ENCODE measurements around the gene FTO.

The FTO gene

GRCh38 chr16:54026456-54026855, 322.5 kb downstream of the FTO start:
- TF ChIP-seq CTCF (IDR thresholded peaks at IDR 0.05; ENCODE audit: extremely low read depth, missing control alignments), result no peak
- DNase-seq (ENCODE audit: low spot score), result no peak

- no peak for TF ChIP-seq CTCF (IDR thresholded peaks at IDR 0.05; ENCODE audit: extremely low read depth, missing control alignments)
- DNase-seq (ENCODE audit: low spot score), result no peak
Measured at GRCh38 chr16:54027062-54027461, 323.1 kb downstream of the FTO start.

GRCh38 chr16:54027558-54027957, 323.6 kb downstream of the FTO start:
- no peak for DNase-seq (ENCODE audit: low spot score)
- TF ChIP-seq CTCF (IDR thresholded peaks at IDR 0.05; ENCODE audit: extremely low read depth, missing control alignments), result no peak

GRCh38 chr16:54027995-54028394, 324.0 kb downstream of the FTO start:
- DNase-seq (ENCODE audit: low spot score), result no peak
- no peak for TF ChIP-seq CTCF (IDR thresholded peaks at IDR 0.05; ENCODE audit: extremely low read depth, missing control alignments)

GRCh38 chr16:54030451-54030850, 326.5 kb downstream of the FTO start:
- no peak for DNase-seq (ENCODE audit: low spot score)
- TF ChIP-seq CTCF (IDR thresholded peaks at IDR 0.05; ENCODE audit: extremely low read depth, missing control alignments), result no peak

- TF ChIP-seq CTCF (IDR thresholded peaks at IDR 0.05; ENCODE audit: extremely low read depth, missing control alignments), result no peak
- no peak for DNase-seq (ENCODE audit: low spot score)
Measured at GRCh38 chr16:54031107-54031760, 327.3 kb downstream of the FTO start.

GRCh38 chr16:54033747-54034146, 329.8 kb downstream of the FTO start:
- no peak for TF ChIP-seq CTCF (IDR thresholded peaks at IDR 0.05; ENCODE audit: extremely low read depth, missing control alignments)
- DNase-seq (ENCODE audit: low spot score), result no peak

All from GM20000 (cell line).